GM23338 (cell line): ENCODE results near the gene SARS1.

ENCODE experiments used
- CREB1 ChIP-seq: fragments of 250-450 bp; sonication (Bioruptor Pico); IDR thresholded peaks from 2 replicates; pipeline ENCODE4 v1.5.0; 2020; ENCODE audit warnings: low read depth, mild to moderate bottlenecking, moderate library complexity
- CTCF ChIP-seq, 2 experiments: fragments of 200-600 bp in 1 of 2; sonication (generic) in 1 of 2; conservative IDR thresholded peaks; 2 replicates each; pipeline versions ENCODE4 v1.5.1 to v1.6.1; 2016 to 2017; ENCODE audit warnings: antibody characterized with exemption in 2 of 2, low read depth in 2 of 2, mild to moderate bottlenecking in 2 of 2, moderate library complexity in 1 of 2
- EZH2 ChIP-seq: fragments of 200-600 bp; sonication (generic); IDR thresholded peaks from one replicate; pipeline ENCODE4 v1.8.0; 2017; ENCODE audit warnings: antibody characterized with exemption, mild to moderate bottlenecking, low read depth; ENCODE audit not compliant: unreplicated experiment
- EZH2phosphoT487 ChIP-seq: fragments of 200-600 bp; sonication (generic); IDR thresholded peaks from one replicate; pipeline ENCODE4 v1.8.1; 2018; ENCODE audit warnings: antibody characterized with exemption; ENCODE audit not compliant: unreplicated experiment
- POLR2AphosphoS5 ChIP-seq: IDR thresholded peaks from 2 replicates; pipeline ENCODE4 v1.6.1; 2016; ENCODE audit warnings: antibody characterized with exemption, low read depth
- REST ChIP-seq: IDR thresholded peaks from one replicate; pipeline ENCODE4 v1.6.1; 2018; ENCODE audit warnings: antibody characterized with exemption; ENCODE audit not compliant: unreplicated experiment
- STAT1 ChIP-seq: IDR thresholded peaks from one replicate; pipeline ENCODE4 v1.6.1; 2016; ENCODE audit warnings: antibody characterized with exemption; ENCODE audit not compliant: unreplicated experiment
- ZNF331 ChIP-seq: fragments of 250-450 bp; sonication (Bioruptor Pico); IDR thresholded peaks from 2 replicates; pipeline ENCODE4 v1.5.0; 2020; ENCODE audit warnings: low read depth, mild to moderate bottlenecking, moderate library complexity

- peak in 1 of 2 experiments; percentile 16; a peak in 1 of 4 replicates for TF ChIP-seq CTCF (conservative IDR thresholded peaks at IDR 0.05; ENCODE audit: low read depth in 2 of 2)
- no peak for TF ChIP-seq EZH2
- TF ChIP-seq POLR2AphosphoS5: no peak
- TF ChIP-seq EZH2phosphoT487: no peak
- no peak for TF ChIP-seq REST
- no peak for TF ChIP-seq CREB1 (CRISPR knock-in tag)
- TF ChIP-seq STAT1: no peak
- no peak for TF ChIP-seq ZNF331
Observed at GRCh38 chr1:109282497-109282951, 68.8 kb downstream of the SARS1 start.
